NOMO-1 (cell line): ENCODE results near the gene D2HGDH.
"Not testable (repeated sequence)": the region's sequence is repeated elsewhere in the genome, so short reads cannot be mapped to it uniquely, and the experiment has no call there.

Experiments
- DNase-seq, 2 experiments: peaks; one replicate each; lab custom pipeline; 2025; ENCODE audit not compliant: unreplicated experiment in 2 of 2; lab: John Stamatoyannopoulos, UW

The D2HGDH gene

GRCh38 chr2:241791385-241791784 lies 57.0 kb downstream of the D2HGDH start:
- DNase-seq: not testable (repeated sequence)

GRCh38 chr2:241793385-241793784 lies 59.0 kb downstream of the D2HGDH start:
- no peak for DNase-seq

DNA sequence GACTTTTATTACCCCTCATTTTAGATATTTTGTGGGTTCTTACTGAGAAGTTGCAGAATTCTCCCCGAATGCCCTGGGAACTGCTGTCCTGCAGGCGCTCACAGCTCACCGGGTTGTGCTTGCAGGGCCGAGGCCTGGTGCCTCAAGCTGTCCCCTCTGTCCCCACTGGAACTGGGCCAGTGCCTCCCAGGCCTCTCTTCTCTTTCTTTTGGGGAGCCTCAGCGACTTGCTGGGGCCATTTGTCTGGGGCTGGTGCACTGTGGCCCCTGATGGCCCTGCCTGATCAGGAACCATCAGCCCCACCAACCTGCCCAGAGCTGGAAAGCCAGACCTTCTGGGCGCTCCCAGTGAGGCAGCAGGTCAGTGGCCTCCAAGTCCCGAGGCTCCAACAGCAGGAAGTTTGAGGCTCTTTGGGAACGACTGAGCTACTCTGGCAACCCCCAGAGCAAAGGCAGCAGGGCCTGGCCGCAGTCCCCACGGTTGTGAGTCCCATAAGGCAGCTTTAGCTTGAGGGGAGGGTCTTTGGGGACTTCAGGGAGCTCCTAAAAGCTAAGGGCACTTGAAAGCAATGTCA lies 59.9 kb downstream of the D2HGDH start:
- no peak for DNase-seq

GRCh38 chr2:241795021-241795999 lies 60.9 kb downstream of the D2HGDH start:
- no peak for DNase-seq

DNA sequence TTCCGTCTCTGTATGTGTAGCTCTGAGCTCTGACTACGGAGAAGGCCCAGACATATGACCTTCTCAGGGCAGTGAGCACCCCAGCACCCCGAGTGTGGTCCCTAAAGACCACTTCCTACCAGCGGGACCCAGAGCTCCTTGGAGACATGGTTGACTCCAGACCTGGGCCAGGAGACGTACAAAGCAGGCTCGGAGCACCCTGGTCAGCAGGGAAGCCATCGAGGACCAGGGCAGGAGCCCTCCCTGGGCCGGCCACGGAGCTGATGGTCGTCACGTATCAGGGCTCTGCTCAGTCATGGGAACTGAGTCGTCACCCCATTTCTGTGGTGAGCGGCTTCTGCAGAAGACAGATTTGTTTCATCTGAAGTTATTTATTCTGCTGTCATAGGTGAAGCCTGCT lies 61.8 kb downstream of the D2HGDH start:
- DNase-seq: no peak

DNA sequence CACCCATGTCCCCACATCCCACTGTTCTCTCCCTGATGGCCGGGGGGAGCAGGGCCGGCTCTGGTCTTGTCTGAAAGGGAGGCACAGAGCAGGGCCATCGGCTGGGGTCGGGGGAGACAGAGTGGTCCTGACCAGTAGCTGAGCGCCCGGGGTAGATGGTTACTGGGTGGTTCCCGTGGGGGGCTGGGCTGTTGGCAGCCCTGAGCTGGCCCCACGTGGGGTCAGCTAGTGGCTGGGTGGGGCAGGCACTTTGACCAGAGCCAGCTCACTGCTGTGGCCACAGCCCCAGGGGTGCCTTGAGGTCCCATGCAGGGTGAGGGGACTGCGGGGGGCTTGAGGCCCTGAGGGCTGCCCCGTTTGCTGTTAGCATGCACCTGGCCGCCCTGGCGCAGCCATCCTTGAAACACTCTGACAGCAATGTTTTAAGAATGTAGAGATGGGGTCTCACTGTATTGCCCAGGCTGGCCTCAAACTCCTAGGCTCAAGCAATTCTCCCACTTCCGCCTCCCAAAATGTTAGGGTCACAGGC lies 62.2 kb downstream of the D2HGDH start:
- no peak for DNase-seq

DNA sequence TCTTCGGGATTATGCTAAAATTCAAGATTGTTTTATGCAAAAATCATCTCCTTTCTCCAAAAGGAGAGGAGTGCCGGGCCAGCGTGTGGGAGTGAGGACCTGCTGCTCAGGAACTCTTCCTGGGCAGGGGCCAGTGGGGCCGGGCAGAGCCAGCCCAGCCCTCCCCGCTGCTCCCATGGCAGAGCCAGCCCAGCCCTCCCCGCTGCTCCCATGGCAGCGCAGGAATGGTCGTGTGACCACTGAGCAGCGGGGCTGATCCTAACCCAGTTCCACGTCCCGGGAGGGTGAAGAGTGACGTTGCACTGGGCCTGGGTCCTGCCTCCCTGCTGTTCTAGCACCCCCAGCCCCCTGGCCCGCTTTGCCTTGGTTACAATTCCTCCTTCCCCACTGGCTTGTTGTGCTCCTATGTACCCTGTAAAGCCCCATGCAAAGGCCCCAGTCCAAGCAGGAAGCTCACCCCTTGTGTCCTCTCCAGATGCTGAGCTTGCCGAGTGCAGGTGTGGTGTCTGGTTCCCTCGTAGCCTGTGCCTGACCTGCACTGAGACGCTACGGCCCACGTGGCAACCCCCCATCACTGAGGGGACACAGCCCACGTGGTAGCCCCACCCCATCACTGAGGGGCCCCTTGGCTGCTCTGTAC lies 63.1 kb downstream of the D2HGDH start:
- no peak for DNase-seq

GRCh38 chr2:241798081-241798630 lies 63.7 kb downstream of the D2HGDH start:
- DNase-seq: no peak

DNA sequence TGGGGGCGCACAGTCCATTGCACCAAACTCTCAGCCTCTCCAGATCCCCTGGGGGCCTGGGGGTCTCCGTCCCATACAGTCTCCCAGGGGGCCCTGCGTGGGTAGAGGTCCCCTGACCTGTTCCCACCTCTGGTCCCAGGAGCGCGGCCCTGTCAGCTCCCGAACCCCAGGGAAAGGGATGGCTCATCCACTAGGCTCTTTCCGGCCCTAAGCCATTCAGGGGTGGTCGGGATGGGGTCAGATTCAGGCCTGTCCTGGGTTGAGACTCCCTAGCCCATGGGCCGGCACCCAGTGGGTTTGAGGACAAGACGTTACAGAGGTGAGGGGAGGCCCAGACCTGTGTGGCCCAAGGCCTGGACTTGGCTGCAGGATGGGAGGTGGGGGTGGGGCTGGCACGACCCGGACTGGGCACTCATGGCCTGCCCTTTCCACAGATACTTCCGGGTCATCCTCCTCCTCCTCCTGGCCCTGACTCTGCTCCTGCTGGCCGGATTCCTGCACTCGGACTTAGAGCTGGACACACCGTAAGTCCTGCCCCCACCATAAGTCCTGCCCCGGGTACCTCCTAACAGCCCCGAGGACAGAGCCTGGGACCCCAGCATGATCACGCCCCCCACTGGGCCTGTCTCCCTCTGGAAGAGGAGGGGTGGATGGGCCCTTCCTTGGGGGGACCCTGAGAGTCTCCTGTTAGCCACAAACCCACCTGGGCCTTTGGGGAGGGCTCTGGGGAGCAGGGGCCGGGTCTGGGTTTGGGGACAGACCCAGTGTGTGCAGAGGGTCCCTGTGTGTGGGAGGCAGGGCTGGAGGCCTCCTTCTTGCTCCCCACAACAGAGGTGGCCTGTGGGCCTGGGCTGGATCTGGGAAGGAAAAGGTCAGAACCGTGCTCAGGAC lies 64.4 kb downstream of the D2HGDH start:
- no peak for DNase-seq

GRCh38 chr2:241799522-241800197 lies 65.2 kb downstream of the D2HGDH start:
- no peak for DNase-seq

- DNase-seq: not testable (repeated sequence)
Measured at GRCh38 chr2:241800198-241800903, 65.9 kb downstream of the D2HGDH start.

DNA sequence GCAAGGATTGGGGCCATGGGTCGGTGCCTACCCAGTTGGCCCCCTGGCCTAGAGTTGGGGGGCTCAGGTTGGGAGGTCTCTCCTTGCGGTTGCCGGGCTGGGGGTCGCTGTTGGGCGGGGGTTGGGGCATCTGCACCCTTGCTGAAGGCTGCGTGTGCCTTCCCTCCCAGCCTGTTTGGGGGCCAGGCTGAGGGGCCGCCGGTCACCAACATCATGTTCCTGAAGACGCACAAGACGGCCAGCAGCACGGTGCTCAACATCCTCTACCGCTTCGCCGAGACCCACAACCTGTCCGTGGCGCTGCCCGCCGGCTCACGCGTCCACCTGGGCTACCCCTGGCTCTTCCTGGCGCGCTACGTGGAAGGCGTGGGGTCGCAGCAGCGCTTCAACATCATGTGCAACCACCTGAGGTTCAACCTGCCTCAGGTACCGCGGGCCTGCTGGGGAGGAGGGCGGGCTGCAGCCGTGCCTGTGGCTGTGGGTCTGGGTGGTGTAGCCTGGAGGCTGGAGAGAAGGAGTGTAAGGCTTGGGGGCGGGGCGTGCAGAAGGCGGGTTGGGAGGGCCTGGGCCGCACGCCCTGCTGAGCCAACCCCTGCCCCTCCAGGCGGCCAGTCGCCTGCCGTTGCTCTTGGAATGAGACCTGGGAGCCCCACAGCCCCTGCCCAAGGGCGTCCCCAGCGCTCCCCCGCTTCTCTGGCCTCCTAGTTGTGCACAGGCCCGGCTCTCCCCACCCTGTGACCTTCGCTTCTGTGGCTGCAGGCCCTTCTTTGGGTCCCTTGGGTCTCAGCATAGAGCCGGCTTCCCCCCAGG lies 67.4 kb downstream of the D2HGDH start:
- no peak for DNase-seq

- no peak for DNase-seq
Measured at GRCh38 chr2:241802421-241803318, 68.2 kb downstream of the D2HGDH start.

DNA sequence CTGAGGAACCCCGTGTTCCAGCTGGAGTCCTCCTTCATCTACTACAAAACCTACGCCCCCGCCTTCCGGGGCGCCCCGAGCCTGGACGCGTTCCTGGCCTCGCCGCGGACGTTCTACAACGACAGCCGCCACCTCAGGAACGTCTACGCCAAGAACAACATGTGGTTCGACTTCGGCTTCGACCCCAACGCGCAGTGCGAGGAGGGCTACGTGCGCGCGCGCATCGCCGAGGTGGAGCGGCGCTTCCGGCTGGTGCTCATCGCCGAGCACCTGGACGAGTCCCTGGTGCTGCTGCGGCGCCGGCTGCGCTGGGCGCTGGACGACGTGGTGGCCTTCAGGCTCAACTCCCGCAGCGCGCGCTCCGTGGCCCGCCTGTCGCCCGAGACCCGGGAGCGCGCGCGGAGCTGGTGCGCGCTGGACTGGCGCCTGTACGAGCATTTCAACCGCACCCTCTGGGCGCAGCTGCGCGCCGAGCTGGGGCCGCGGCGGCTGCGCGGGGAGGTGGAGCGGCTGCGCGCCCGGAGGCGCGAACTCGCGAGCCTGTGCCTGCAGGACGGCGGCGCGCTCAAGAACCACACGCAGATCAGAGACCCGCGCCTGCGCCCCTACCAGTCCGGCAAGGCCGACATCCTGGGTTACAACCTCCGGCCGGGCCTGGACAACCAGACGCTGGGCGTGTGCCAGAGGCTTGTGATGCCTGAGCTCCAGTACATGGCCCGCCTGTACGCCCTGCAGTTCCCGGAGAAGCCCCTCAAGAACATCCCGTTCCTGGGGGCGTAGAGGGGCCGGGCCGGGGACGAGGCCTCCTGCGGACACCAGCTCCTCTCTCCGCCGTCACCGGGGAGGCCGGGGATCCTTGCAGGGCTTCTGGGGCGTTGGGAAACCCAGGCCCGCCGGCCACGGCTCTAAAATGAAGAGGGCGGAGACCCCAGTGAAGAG lies 69.2 kb downstream of the D2HGDH start:
- peak; percentile 37 to 47 for DNase-seq

DNA sequence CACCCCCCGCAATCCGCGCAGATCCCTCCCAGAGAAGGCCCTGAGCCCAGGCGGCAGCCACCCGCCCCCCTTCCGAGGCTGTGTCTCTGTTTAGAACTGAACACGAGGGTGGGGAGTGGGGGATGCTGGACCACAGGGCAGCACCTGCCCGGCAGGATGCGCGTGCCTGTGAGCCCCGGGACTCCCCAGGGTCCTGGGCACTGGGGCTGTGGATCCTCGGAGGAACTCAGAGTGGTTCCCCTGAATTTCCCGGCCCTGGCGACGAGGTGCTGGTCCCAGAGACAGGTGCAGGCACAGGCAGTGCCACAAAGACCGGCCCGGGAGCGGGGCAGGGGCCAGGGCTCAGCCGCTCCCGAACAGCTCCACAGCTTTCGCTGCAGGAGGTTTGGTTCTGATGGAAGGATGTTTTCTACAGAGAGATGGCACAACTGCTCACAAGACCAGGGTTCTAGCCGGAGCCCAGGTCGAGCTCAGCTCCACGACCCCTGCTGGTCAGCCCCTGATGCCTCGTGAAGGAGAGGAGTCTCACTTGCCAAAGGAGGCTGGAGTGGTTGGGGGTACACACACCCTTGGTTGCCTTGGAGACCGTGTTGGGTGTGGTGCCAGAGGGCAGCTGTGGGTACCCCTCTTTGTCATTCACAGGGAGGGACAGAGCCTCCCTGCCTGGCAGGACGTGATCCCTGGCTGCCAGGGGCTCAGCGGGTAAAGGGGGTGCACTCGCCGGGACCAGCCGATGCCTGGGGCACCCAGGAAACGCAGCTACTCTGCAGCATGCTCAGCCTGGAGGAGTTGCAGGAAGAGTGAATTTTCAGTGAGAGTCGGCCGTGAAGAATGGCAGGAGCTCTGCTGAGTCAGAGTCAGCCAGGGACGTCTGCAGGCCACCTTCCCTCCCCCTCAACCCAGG lies 70.1 kb downstream of the D2HGDH start:
- peak; percentile 42 to 60 for DNase-seq
